ENCODE measurements around the gene ITGB3BP.
"Not testable (repeated sequence)": the region's sequence is repeated elsewhere in the genome, so short reads cannot be mapped to it uniquely, and the experiment has no call there.

DNA sequence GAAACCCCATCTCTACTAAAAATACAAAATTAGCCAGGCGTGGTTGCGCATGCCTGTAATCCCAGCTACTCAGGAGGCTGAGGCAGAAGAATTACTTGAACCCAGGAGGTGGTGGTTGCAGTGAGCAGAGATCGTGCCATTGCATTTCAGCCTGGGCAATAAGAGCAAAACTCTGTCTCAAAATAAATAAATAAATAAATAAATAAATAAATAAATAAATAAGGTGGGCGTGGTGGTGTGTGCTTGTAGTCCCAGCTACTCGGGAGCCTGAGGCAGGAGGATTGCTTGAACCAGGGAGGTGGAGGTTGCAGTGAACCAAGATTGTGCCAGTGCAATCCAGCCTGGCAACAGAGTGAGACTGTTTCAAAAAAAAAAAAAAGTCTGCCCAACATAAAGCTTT, 54.3 kb downstream of the ITGB3BP start:
- TF ChIP-seq CTCF (IDR thresholded peaks at IDR 0.05; ENCODE audit: poor library complexity); EZH2 (IDR thresholded peaks at IDR 0.05; ENCODE audit: borderline replicate concordance): not testable (repeated sequence)
